H1 (cell line): ENCODE results near the gene FADS3. TPM values are rescaled to one million over a fixed set of nuclear protein-coding genes. Genes with fewer than 3 reads are reported as not detected.

ENCODE experiments used
- CTCF ChIA-PET: fragments of 300-600 bp; sonication (Branson Sonifier 250); formaldehyde crosslinking; loops from one replicate; lab custom pipeline; 2021; ENCODE audit not compliant: partially characterized antibody; lab: Charles Lee
- POLR2A ChIA-PET: fragments of 300-600 bp; sonication (Branson Sonifier 250); formaldehyde crosslinking; loops from one replicate; lab custom pipeline; 2021; ENCODE audit warnings: inconsistent platforms; ENCODE audit not compliant: partially characterized antibody; lab: Charles Lee
- DNase-seq, 2 experiments: peaks; one replicate each; pipeline versions ENCODE4 v3.0.0 to v3.0.0-alpha.2; 2010 to 2022; ENCODE audit warnings: low spot score in 2 of 2, low read depth in 1 of 2, mixed read lengths in 1 of 2
- FAIRE-seq: peaks from 2 replicates; lab custom pipeline; 2011; peaks lifted over from hg19 to GRCh38; lab: Jason Lieb, UNC
- H2AFZ ChIP-seq: 2 replicates; pipeline ENCODE4 v1.8.1; 2012; ENCODE audit warnings: low read length, inconsistent platforms
- H2AK5ac ChIP-seq: 2 replicates; pipeline ENCODE4 v1.6.1; 2013; ENCODE audit warnings: low read depth, low read length
- H2BK120ac ChIP-seq: replicated peaks from 2 replicates; pipeline ENCODE3; 2013; ENCODE audit warnings: low read depth, low read length, inconsistent platforms
- H2BK12ac ChIP-seq: 2 replicates; pipeline ENCODE4 v1.6.1; 2013; ENCODE audit warnings: low read depth, low read length
- H2BK15ac ChIP-seq: 2 replicates; pipeline ENCODE4 v1.6.1; 2013; ENCODE audit warnings: low read length
- H2BK20ac ChIP-seq: 2 replicates; pipeline ENCODE4 v1.6.1; 2013; ENCODE audit warnings: low read length
- H2BK5ac ChIP-seq: 2 replicates; pipeline ENCODE4 v1.6.1; 2013; ENCODE audit warnings: low read depth, low read length
- H3K14ac ChIP-seq: 2 replicates; pipeline ENCODE4 v1.6.1; 2013; ENCODE audit warnings: inconsistent platforms; ENCODE audit not compliant: insufficient read length
- H3K18ac ChIP-seq: 2 replicates; pipeline ENCODE4 v1.6.1; 2013; ENCODE audit warnings: low read length; ENCODE audit errors: extremely low read depth
- H3K23ac ChIP-seq: 2 replicates; pipeline ENCODE4 v1.6.1; 2013; ENCODE audit warnings: inconsistent platforms; ENCODE audit not compliant: insufficient read length
- H3K23me2 ChIP-seq: 2 replicates; pipeline ENCODE4 v1.6.1; 2013; ENCODE audit warnings: low read depth, low read length
- H3K27ac ChIP-seq: 2 replicates; pipeline ENCODE4 v1.6.1; 2011; ENCODE audit warnings: low read depth, low read length, inconsistent platforms
- H3K27me3 ChIP-seq, 4 experiments: replicated peaks in 1 of 4; 1 replicate in 1 of 4; 2 replicates in 3 of 4; pipeline versions ENCODE4 v1.6.1 to v1.8.1; 2011 to 2013; ENCODE audit warnings: low read length in 3 of 4, mild to moderate bottlenecking in 3 of 4, inconsistent platforms in 2 of 4, mixed read lengths in 2 of 4, moderate library complexity in 1 of 4; ENCODE audit not compliant: control insufficient read depth in 3 of 4, insufficient read depth in 3 of 4; ENCODE audit errors: extremely low read depth in 1 of 4
- H3K36me3 ChIP-seq, 4 experiments: 2 replicates each; pipeline versions ENCODE4 v1.6.1 to v1.8.1; 2011 to 2013; ENCODE audit warnings: mild to moderate bottlenecking in 4 of 4, low read length in 3 of 4, moderate library complexity in 2 of 4, control low read depth in 1 of 4, inconsistent platforms in 1 of 4; ENCODE audit not compliant: insufficient read depth in 4 of 4, control insufficient read depth in 2 of 4
- H3K4ac ChIP-seq: replicated peaks from 2 replicates; pipeline ENCODE3; 2013; ENCODE audit warnings: low read length, low read depth, mixed read lengths, inconsistent platforms; ENCODE audit not compliant: insufficient read length
- H3K4me1 ChIP-seq, 4 experiments: replicated peaks in 1 of 4; 1 replicate in 1 of 4; 2 replicates in 3 of 4; pipeline versions ENCODE4 v1.6.1 to v1.8.1; 2011 to 2013; ENCODE audit warnings: low read length in 3 of 4, inconsistent platforms in 2 of 4, mixed read lengths in 1 of 4; ENCODE audit not compliant: insufficient read depth in 4 of 4, control insufficient read depth in 3 of 4
- H3K4me2 ChIP-seq, 2 experiments: 2 replicates each; pipeline versions ENCODE4 v1.6.1 to v1.8.1; 2011 to 2013; ENCODE audit warnings: low read depth in 2 of 2, low read length in 2 of 2, control low read depth in 1 of 2, inconsistent platforms in 1 of 2, mild to moderate bottlenecking in 1 of 2; ENCODE audit not compliant: insufficient read depth in 1 of 2
- H3K4me3 ChIP-seq, 4 experiments: fragments of 200-600, 300-600 bp in 1 of 4; sonication (generic), shearing (Covaris generic), sonication (Bioruptor Twin) in 1 of 4; 2 replicates each; pipeline versions ENCODE4 v1.5.1 to v1.8.1; 2011 to 2016; ENCODE audit warnings: low read length in 4 of 4, low read depth in 3 of 4, control low read depth in 2 of 4, inconsistent platforms in 2 of 4, mild to moderate bottlenecking in 2 of 4, mixed read lengths in 1 of 4, moderate library complexity in 1 of 4; ENCODE audit not compliant: insufficient read depth in 2 of 4; ENCODE audit errors: extremely low read depth in 1 of 4
- H3K56ac ChIP-seq: replicated peaks from 2 replicates; pipeline ENCODE3; 2013; ENCODE audit warnings: low read depth, mild to moderate bottlenecking, mixed read lengths, low read length, inconsistent platforms; ENCODE audit not compliant: insufficient read length
- H3K79me1 ChIP-seq: 2 replicates; pipeline ENCODE4 v1.6.1; 2013; ENCODE audit warnings: low read depth, low read length, control low read depth
- H3K79me2 ChIP-seq, 2 experiments: 2 replicates each; pipeline versions ENCODE4 v1.6.1 to v1.8.1; 2012 to 2013; ENCODE audit warnings: low read length in 2 of 2, mild to moderate bottlenecking in 2 of 2, inconsistent platforms in 1 of 2; ENCODE audit not compliant: insufficient read depth in 2 of 2, control insufficient read depth in 1 of 2
- H3K9ac ChIP-seq, 4 experiments: replicated peaks in 1 of 4; 1 replicate in 1 of 4; 2 replicates in 3 of 4; pipeline versions ENCODE4 v1.6.1 to v1.8.1; 2011 to 2013; ENCODE audit warnings: low read depth in 3 of 4, low read length in 3 of 4, control low read depth in 2 of 4, mild to moderate bottlenecking in 2 of 4, moderate library complexity in 2 of 4, inconsistent platforms in 1 of 4; ENCODE audit errors: extremely low read depth in 1 of 4
- H3K9me3 ChIP-seq, 2 experiments: 2 replicates each; pipeline versions ENCODE4 v1.6.1 to v1.8.1; 2012 to 2013; ENCODE audit warnings: mild to moderate bottlenecking in 2 of 2, moderate library complexity in 2 of 2, control low read depth in 1 of 2, inconsistent platforms in 1 of 2, low read depth in 1 of 2, low read length in 1 of 2, mixed read lengths in 1 of 2; ENCODE audit not compliant: insufficient read depth in 2 of 2
- H4K20me1 ChIP-seq, 2 experiments: replicated peaks in 1 of 2; 2 replicates each; pipeline versions ENCODE3 to v1.8.1; 2011 to 2013; ENCODE audit warnings: inconsistent platforms in 2 of 2, low read length in 2 of 2, mild to moderate bottlenecking in 1 of 2; ENCODE audit not compliant: insufficient read depth in 2 of 2, control insufficient read depth in 1 of 2
- H4K5ac ChIP-seq: 2 replicates; pipeline ENCODE4 v1.6.1; 2013; ENCODE audit warnings: low read length, low read depth, mixed read lengths, inconsistent platforms; ENCODE audit not compliant: insufficient read length
- H4K8ac ChIP-seq: 2 replicates; pipeline ENCODE4 v1.8.0; 2013; ENCODE audit warnings: mild to moderate bottlenecking, moderate library complexity, low read length, inconsistent platforms; ENCODE audit not compliant: insufficient read depth; ENCODE audit errors: extremely low read depth
- H4K91ac ChIP-seq: replicated peaks from 2 replicates; pipeline ENCODE3; 2013; ENCODE audit warnings: low read length, mixed read lengths, inconsistent platforms; ENCODE audit not compliant: insufficient read length
- BRCA1 ChIP-seq: IDR thresholded peaks from 2 replicates; pipeline ENCODE4 v1.6.1; 2012; ENCODE audit warnings: low read depth, low read length, improper control_type of control experiment
- GTF2F1 ChIP-seq: IDR thresholded peaks from 2 replicates; pipeline ENCODE4 v1.6.1; 2012; ENCODE audit warnings: low read depth, low read length, improper control_type of control experiment, borderline replicate concordance
- JUND ChIP-seq: IDR thresholded peaks from 2 replicates; pipeline ENCODE4 v1.6.1; 2011; ENCODE audit warnings: mild to moderate bottlenecking, improper control_type of control experiment, low read length
- KDM1A ChIP-seq: fragments of 200-600, 300-600 bp; sonication (generic); IDR thresholded peaks from 2 replicates; pipeline ENCODE4 v1.7.1; 2016; ENCODE audit warnings: mild to moderate bottlenecking, low read length, borderline replicate concordance
- KDM4A ChIP-seq: IDR thresholded peaks from one replicate; pipeline ENCODE4 v1.7.1; 2012; ENCODE audit warnings: low read depth, mild to moderate bottlenecking, moderate library complexity, low read length, inconsistent platforms; ENCODE audit not compliant: severe bottlenecking
- PHF8 ChIP-seq: fragments of 200-600 bp; sonication (generic); conservative IDR thresholded peaks from 2 replicates; pipeline ENCODE4 v1.7.1; 2012; ENCODE audit warnings: low read depth, mild to moderate bottlenecking, inconsistent platforms, low read length, moderate library complexity
- RAD21 ChIP-seq, 2 experiments: IDR thresholded peaks in 1 of 2; conservative IDR thresholded peaks in 1 of 2; 2 replicates each; pipeline ENCODE4 v1.6.1; 2011; ENCODE audit warnings: low read depth in 2 of 2, low read length in 2 of 2, improper control_type of control experiment in 1 of 2, inconsistent platforms in 1 of 2, mild to moderate bottlenecking in 1 of 2, moderate library complexity in 1 of 2
- SP1 ChIP-seq: IDR thresholded peaks from 2 replicates; pipeline ENCODE4 v1.6.1; 2011; ENCODE audit warnings: low read depth, low read length
- SP4 ChIP-seq: IDR thresholded peaks from 2 replicates; pipeline ENCODE4 v1.6.1; 2012; ENCODE audit warnings: low read length, inconsistent platforms
- SUZ12 ChIP-seq: fragments of 200-600 bp; sonication (generic); IDR thresholded peaks from 2 replicates; pipeline ENCODE4 v1.6.1; 2012; ENCODE audit warnings: mild to moderate bottlenecking, inconsistent platforms, low read length, moderate library complexity, mixed read lengths
- TAF7 ChIP-seq: optimal IDR thresholded peaks from 2 replicates; pipeline ENCODE3; 2011; ENCODE audit warnings: low read depth, mild to moderate bottlenecking, inconsistent platforms, low read length, moderate library complexity, borderline replicate concordance
- ZNF274 ChIP-seq: IDR thresholded peaks from 2 replicates; pipeline ENCODE4 v1.7.0; 2012; ENCODE audit warnings: low read length, borderline replicate concordance; ENCODE audit errors: extremely low read depth
- WGBS, 2 experiments: shearing (Covaris generic) in 1 of 2; methylation state at CpG; one replicate each; pipeline versions ENCODE4 v1.1.6 to v1.1.7; 2013 to 2015; ENCODE audit warnings: low lambda C conversion rate in 2 of 2, mixed read lengths in 2 of 2, inconsistent platforms in 1 of 2, low coverage in 1 of 2, missing lambda C conversion rate in 1 of 2; ENCODE audit not compliant: insufficient replicate concordance in 2 of 2, insufficient coverage in 1 of 2, insufficient read length in 1 of 2; ENCODE audit errors: extremely low coverage in 1 of 2, missing lambda C conversion rate in 1 of 2; 5-methylcytosine and 5-hydroxymethylcytosine counted together
- polyA plus RNA-seq, 7 experiments: library from polyadenylated mRNA; depleted of rRNA in 3 of 7; stranded (reverse) in 5 of 7; unstranded in 2 of 7; fragments of >200 nt in 5 of 7; fragments of 200-250 nt in 2 of 7; gene quantifications; 1 replicate in 5 of 7; 2 replicates in 1 of 7; 4 replicates in 1 of 7; pipeline versions ENCODE4 v1.2.1 to v1.2.3, GENCODE V29; 2011 to 2013; ENCODE audit warnings: missing spikeins in 2 of 7, mixed read lengths in 2 of 7
- total RNA-seq: library from RNA; stranded (reverse); fragmentation: NEBNext Ultra II Directional; extraction: Animal tissue kit (Norgen Biotek cat#: 25700); gene quantifications from 2 replicates; pipeline ENCODE4 v1.2.1, GENCODE V29; 2021

FADS3 gene
- total and polyA plus RNA-seq, 2 of the 8 experiments (the other 6 are each of a cell fraction or from before 2014, with no cell fraction given): 43.8 to 76.3 TPM

DNA sequence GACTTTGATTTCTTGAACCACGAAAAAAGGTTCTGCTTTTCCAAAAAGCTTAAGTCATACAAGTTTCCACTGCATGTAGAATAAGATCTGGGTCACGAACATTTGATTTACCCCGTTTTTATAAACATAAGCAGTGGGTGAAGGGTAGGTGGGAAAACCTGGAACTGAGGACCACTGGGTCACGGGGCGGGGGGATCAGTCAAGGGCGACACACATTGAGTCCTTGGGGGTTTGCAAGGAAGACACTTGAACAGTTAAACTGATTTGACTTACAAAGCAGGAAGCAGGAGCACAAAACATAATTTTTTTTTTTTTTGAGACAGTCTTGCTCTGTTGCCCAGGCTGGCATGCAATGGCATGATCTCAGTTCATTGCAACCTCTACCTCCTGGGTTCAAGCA, 10.9 kb downstream of the FADS3 start:
- Histone ChIP-seq H4K91ac (no peak overlapping the region), H3K27me3 (no peaks in the 10 kb centered on the region), H3K18ac (no peak overlapping the region), H3K4ac (no peak overlapping the region), H4K5ac (no peak overlapping the region), H3K27ac (no peak overlapping the region), H2AFZ (no peak overlapping the region), H2BK20ac (no peak overlapping the region), H3K36me3 (peaks cover 0 to 4% (median 0%) of the 10 kb centered on the region in 4 experiments; a peak in 1 of 8 replicates), H2BK120ac (no peak overlapping the region), H3K56ac (no peak overlapping the region), H3K9ac (no peak overlapping the region), H3K23me2 (no peaks in the 10 kb centered on the region), H4K8ac (no peak overlapping the region; the same call in 1 of the 2 replicates), H3K9me3 (no peaks in the 10 kb centered on the region), H3K14ac (no peak overlapping the region), H2BK5ac (no peak overlapping the region), H2AK5ac (no peak overlapping the region), H3K79me1 (no peaks in the 10 kb centered on the region; the same call in 1 of the 2 replicates), H2BK12ac (no peak overlapping the region), H3K4me2 (no peak overlapping the region), H3K23ac (no peak overlapping the region), H3K4me3 (no peak overlapping the region), H2BK15ac (no peak overlapping the region), H4K20me1 (peaks cover 0 to 7% of the 10 kb centered on the region in 2 experiments), H3K4me1 (peaks cover 0 to 16% (median 8%) of the 10 kb centered on the region in 4 experiments), H3K79me2 (no peaks in the 10 kb centered on the region)
- DNase-seq (no peak), FAIRE-seq (no peak)
- no peak for TF ChIP-seq SP4
- TF ChIP-seq SUZ12: no peak
- no peak for TF ChIP-seq SP1
- no peak for TF ChIP-seq JUND
- no peak for TF ChIP-seq ZNF274
- no peak for TF ChIP-seq RAD21 (IDR thresholded peaks at IDR 0.05 in 1 of 2, conservative IDR thresholded peaks at IDR 0.05 in 1 of 2; ENCODE audit: low read depth in 2 of 2, low read length in 2 of 2)
- no peak for TF ChIP-seq TAF7
- no peak for TF ChIP-seq KDM4A
- no peak for TF ChIP-seq PHF8
- TF ChIP-seq GTF2F1: no peak
- TF ChIP-seq BRCA1: no peak
- no peak for TF ChIP-seq KDM1A
- WGBS, 2 experiments: 95% methylated on average over 6 of the region's 6 CpGs; no CpG with 5 or more reads in 1 of the 2 experiments
- ChIA-PET CTCF (interaction anchor here (0.7 to 13.5 kb wide), 10 partner anchors 9 to 443 kb away, joined by 3 to 172 read pairs (median 10); no protein-coding TSS in a partner anchor), POLR2A (interaction anchor here (0.6 to 4.1 kb wide), 8 partner anchors 9 to 116 kb away, joined by 3 to 15 read pairs (median 6); partner anchors contain the start of genes FADS1, FADS2 and FTH1)
